Ishikawa (cell line): ENCODE measurements around the gene SPEF2.

Source experiments
- EP300 ChIP-seq: IDR thresholded peaks from 2 replicates; pipeline ENCODE4 v1.6.1; 2012; ENCODE audit warnings: borderline replicate concordance
- TF ChIP-seq, protein P1 (sequence below): IDR thresholded peaks from 2 replicates; pipeline ENCODE4 v1.6.1; 2012

DNA sequence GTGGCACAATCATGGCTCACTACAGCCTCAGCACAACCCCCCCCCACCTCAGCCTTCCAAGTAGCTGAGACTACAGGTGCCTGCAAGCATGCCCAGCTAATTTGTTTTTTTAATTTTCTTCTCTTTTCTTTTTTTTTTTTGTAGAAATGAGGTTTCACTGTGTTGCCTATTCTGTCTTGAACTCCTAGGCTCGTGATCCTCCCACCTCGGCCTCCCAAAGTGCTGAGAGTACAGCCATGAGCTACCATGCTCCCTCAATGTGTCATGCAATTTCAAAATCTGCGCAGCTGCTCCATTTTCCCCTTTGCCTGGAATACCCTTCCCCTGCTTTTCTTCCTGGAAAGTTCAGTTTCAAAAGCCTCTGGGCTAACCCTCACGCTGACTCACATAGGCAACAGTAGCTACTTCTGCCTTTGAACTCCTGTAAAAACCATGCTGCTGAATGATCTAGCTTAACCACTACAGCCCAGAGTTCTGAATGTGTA lies 168.0 kb downstream of the SPEF2 start:
- TF ChIP-seq, protein P1, sequence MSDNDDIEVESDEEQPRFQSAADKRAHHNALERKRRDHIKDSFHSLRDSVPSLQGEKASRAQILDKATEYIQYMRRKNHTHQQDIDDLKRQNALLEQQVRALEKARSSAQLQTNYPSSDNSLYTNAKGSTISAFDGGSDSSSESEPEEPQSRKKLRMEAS: no peak
- no peak for TF ChIP-seq EP300
